ENCODE measurements around the gene BTG3.

DNA sequence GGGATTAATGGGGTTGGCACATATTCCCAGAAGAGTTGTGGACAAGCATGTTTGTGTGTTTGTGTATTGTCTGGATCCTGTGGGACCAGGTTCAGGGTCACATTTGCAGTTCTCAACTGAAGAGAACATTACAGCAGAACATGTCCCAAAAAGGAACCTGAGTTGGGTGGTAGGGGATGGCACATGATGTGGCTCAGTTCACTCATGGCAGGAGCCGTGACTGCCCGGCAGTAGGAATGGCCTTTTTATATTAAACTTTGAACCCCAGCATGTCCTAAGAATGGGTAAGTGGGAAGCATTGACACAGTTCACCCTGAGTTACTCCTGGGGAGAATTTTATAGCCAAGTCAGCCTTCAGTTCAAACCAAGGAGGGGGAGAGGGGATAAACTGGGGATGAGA lies 58.6 kb downstream of the BTG3 start:
- TF ChIP-seq SUZ12 (IDR thresholded peaks at IDR 0.05) (no peak), SP1 (IDR thresholded peaks at IDR 0.05) (no peak), FOXM1 (IDR thresholded peaks at IDR 0.05; ENCODE audit: borderline replicate concordance) (no peak), NFRKB (IDR thresholded peaks at IDR 0.05) (no peak), ARNT (IDR thresholded peaks at IDR 0.05) (no peak), HDGF (IDR thresholded peaks at IDR 0.05; ENCODE audit: borderline replicate concordance) (no peak), BHLHE40 (IDR thresholded peaks at IDR 0.05; ENCODE audit: borderline replicate concordance) (no peak), FOXA1 (IDR thresholded peaks at IDR 0.05) (no peak), ELF4 (IDR thresholded peaks at IDR 0.05) (no peak), FOXK2 (IDR thresholded peaks at IDR 0.05) (no peak), ZNF384 (IDR thresholded peaks at IDR 0.05) (no peak), TARDBP (IDR thresholded peaks at IDR 0.05) (no peak)
- TF ChIP-seq, protein P1, sequence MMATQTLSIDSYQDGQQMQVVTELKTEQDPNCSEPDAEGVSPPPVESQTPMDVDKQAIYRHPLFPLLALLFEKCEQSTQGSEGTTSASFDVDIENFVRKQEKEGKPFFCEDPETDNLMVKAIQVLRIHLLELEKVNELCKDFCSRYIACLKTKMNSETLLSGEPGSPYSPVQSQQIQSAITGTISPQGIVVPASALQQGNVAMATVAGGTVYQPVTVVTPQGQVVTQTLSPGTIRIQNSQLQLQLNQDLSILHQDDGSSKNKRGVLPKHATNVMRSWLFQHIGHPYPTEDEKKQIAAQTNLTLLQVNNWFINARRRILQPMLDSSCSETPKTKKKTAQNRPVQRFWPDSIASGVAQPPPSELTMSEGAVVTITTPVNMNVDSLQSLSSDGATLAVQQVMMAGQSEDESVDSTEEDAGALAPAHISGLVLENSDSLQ (IDR thresholded peaks at IDR 0.05), result no peak
